SK-N-MC (cell line): ENCODE data around the gene IQCM.

Source experiments
- EZH2 ChIP-seq: fragments of 200-600 bp; sonication (generic); IDR thresholded peaks from one replicate; pipeline ENCODE4 v1.6.1; 2017; ENCODE audit warnings: antibody characterized with exemption
- POLR2AphosphoS5 ChIP-seq: IDR thresholded peaks from 2 replicates; pipeline ENCODE4 v1.6.1; 2012; ENCODE audit warnings: mild to moderate bottlenecking, low read depth, low read length, borderline replicate concordance

DNA sequence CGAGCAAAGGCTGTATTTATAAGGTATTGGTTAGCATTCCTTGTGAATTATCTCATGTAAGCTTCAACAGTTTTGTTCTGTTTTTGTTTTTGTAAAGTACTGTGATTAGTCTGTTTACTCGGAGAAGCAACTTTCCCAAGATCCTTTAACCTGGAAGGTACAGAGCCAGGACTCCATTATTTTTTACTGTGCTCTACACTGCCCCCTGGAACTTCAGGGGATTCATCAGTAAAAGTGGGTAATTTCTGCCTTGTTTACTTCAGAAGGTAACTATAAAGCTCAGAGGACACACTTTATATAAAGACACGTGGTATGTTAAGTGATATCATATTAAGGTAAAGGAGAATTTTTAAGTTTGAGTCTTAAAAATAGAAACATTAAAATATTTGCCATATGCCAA is 124.9 kb downstream of the IQCM start:
- no peak for TF ChIP-seq POLR2AphosphoS5
- no peak for TF ChIP-seq EZH2
